Glomerular endothelial cell (primary cell): Measurements from ENCODE around the gene LPP. TPM values are rescaled to one million over a fixed set of nuclear protein-coding genes. Genes with fewer than 3 reads are reported as not detected.
"Not testable (repeated sequence)": the region's sequence is repeated elsewhere in the genome, so short reads cannot be mapped to it uniquely, and the experiment has no call there.

Experiments used
- DNase-seq: peaks from one replicate; pipeline ENCODE4 v3.0.0-alpha.2; 2011; ENCODE audit warnings: low read depth, low spot score; ENCODE audit errors: extremely low read depth
- total RNA-seq: library from RNA; depleted of rRNA; stranded (reverse); fragments of >200 nt; gene quantifications from 2 replicates; pipeline ENCODE4 v1.2.3, GENCODE V29; 2015

LPP gene
- total RNA-seq, 1 donor from 2014 or later = 132 TPM

GRCh38 chr3:188602620-188603019 is 448.7 kb downstream of the LPP start:
- no peak for DNase-seq

DNA sequence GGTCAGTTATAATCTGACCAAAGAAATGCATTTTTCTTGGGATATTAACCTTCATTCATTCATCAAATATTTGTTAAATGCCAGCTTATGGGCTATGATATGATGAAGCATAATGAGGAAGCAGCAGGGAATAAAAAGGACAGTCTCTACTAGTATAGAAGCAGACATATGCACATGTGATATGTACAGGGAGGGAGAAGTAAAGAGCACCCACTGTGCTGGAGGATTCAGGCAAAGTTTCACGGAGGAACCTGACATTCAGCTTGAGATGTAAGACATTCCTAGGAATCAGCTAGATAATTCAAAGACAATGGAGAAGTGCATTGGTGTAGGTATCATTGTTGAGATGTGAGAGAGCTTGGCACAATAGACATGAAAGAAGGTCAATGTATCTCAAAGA is 450.7 kb downstream of the LPP start:
- DNase-seq = no peak

DNA sequence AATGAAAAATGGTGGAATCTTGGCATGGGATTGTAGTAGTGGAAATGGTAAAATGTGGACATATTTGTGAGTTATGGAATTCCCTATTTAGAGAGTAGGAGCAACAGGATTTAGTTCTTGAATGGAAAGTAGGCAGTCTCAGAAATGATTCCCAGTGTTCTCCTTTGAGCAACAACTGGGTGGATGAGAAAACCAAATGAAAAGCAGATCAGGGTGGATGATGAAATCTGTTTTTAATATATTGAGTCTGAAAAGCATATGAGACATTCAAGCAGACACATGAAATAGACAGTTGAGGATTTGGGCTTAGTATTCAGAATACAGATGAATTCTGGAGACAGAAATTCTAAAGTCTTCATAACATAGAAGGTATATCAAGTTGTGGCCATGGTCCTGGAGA is 451.3 kb downstream of the LPP start:
- no peak for DNase-seq

DNA sequence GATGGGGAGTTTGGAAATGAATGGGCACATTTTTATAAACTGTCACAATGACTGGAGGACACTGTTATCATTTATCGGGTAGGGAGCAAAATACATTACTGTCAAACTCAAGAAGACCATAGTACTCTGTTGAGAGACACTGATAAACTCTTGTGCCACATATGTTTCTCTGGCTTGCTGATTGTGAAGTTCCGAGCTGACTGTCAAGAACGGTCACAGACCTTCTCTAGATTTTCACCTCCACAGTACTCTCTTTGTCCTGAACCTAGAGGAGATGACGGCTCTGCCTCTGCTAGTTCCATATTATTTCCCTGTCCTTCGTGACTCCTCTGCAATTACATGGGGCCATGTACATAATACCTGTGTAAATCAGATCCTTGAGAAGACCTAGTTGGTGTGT is 451.9 kb downstream of the LPP start:
- no peak for DNase-seq

DNA sequence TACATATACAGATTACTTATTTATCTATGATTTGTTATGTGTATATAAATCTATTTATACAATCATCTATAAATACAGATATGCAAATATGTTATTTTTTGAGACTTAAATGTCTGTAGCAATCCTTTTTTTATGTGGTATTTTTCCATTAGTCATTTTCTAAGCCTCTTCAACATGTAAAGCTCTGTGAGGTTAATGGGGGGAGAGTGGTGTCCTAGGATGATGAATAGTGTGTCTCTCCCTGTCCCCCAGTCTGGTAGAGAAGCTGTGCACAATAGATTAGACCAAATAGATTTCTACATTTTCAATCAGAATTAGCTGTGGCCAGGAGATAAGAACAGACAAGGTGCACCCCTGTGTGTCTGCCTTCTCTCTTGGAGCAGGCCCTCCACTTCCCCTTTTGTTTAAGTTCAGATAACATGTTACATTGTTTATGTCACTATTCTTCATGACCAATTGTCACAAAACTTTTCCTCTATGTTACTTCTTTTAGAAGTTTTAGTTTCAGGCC is 453.9 kb downstream of the LPP start:
- DNase-seq = no peak

DNA sequence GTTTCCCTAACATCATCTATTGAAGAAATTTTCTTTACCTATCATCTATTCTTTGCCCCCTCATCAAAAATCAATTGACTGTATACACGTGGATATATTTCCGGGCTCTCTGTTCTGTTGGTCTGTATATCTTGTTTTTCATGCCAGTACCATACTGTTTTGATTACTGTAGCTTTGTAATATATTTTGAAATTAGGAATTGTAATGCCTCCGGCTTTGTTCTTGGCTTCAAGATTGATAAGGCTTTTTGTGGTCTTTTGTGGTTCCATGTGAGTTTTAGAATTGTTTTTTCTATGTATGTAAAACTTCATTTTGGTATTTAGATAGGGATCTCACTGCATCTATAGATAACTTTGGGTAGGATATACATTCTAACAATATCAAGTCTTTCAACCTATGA is 454.4 kb downstream of the LPP start:
- DNase-seq = no peak

- DNase-seq = not testable (repeated sequence)
These were observed 459.8 kb downstream of the LPP start for GRCh38 chr3:188613721-188614120.

- DNase-seq = no peak
These were observed 463.3 kb downstream of the LPP start for GRCh38 chr3:188617270-188617669.

- DNase-seq = no peak
These were observed 464.2 kb downstream of the LPP start for GRCh38 chr3:188617988-188618701.

- no peak for DNase-seq
These were observed 466.8 kb downstream of the LPP start for GRCh38 chr3:188620752-188621151.

DNA sequence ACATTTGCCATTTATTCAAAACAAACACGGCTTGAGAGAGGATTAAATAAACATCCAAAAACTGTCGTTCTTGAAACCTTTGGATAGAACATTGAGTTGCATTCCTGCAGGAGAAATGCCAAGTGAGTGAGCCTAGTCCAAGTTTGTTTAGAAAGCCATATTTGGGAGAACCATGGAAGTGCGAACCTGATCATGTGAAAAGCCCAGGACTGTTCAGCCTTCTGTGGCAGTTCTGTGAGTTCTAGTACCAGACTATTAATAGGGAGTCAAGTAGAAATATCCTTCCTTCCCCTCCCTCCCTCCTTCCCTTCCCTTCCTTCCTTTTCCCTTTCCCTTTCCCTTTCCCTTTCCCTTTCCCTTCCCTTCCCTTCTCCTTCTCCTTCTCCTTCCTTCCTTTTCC is 470.4 kb downstream of the LPP start:
- no peak for DNase-seq

- no peak for DNase-seq
These were observed 470.9 kb downstream of the LPP start for GRCh38 chr3:188624828-188625227.

DNA sequence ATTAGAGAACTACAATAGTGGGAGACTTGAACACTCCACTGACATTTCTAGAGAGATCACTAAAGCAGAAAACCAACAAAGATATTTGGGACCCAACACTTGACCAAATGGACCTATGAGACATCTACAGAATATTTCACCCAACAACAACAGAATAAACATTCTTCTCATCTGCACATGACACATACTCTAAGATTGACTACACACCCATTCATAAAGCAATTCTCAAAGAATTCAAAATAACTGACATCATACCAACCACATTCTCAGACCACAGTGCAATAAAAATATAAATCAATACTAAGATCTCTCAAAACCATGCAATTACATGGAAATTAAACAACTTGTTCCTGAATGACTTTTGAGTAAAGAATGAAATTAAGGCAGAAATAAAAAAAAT is 473.7 kb downstream of the LPP start:
- no peak for DNase-seq

GRCh38 chr3:188631291-188632010 is 477.5 kb downstream of the LPP start:
- no peak for DNase-seq

- DNase-seq = no peak
These were observed 479.2 kb downstream of the LPP start for GRCh38 chr3:188633206-188633605.

DNA sequence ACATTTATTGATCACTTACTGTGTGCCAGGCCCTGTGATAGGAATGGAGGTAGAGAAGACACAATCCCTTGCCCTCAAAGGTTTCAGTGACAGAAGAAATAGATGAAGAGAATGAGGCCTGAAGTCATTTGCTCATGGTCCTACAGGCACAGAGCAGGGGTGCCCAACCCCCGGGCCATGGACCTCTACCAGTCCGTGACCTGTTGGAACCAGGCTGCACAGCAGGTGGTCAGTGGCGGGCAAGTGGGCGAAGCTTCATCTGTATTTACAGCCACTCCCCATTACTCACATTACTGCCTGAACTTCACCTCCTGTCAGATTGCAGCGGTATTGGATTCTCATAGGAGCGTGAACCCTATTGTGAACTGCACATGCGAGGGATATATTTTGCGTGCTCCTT is 480.3 kb downstream of the LPP start:
- DNase-seq = no peak

DNA sequence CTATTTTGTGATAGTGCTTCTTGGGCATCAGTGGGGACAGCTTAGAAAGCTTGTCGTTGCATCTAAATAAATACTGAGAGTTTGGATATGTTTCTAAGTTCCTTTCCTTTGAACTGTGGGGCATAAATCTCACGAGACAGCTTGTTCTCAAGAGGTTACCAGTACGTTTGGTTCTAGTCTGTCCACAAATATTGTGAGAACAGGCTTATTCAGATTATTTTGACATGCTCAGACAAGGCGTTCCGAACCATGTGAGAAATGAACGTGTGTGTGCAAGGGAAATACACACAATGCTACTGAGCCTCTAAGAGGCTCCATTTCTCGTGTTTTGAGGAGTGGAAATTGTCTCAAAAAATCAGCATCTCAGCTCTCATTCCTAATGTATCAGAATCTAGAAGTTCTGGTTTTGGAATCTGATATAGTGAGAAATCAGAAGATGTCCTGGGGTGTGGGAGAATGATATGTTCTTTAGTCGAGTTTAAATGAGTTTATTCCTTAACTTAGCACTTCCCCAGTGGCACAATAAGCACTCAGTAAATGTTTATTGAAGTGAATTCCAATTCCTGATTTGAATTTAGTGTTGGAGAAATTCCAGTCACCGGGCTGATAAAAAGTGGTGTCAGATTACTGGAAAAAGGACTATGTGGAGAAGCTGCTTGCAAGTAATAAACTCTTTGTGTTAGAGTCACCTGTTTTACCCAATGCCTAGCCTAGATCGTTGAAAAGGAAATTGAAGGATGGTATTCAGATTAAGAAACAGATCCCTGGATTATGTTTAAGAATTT is 481.5 kb downstream of the LPP start:
- DNase-seq = no peak

DNA sequence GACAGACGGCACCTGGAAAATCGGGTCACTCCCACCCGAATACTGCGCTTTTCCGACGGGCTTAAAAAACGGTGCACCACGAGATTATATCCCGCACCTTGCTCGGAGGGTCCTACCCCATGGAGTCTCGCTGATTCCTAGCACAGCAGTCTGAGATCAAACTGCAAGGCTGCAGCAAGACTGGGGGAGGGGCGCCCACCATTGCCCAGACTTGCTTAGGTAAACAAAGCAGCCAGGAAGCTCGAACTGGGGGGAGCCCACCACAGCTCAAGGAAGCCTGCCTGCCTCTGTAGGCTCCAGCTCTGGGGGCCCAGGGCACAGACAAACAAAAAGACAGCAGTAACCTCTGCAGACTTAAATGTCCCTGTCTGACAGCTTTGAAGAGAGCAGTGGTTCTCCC is 482.3 kb downstream of the LPP start:
- not testable (repeated sequence) for DNase-seq

GRCh38 chr3:188641076-188641475 is 487.1 kb downstream of the LPP start:
- no peak for DNase-seq

- DNase-seq = no peak
These were observed 489.8 kb downstream of the LPP start for GRCh38 chr3:188643736-188644135.

GRCh38 chr3:188646592-188646991 is 492.6 kb downstream of the LPP start:
- no peak for DNase-seq
